ENCODE measurements around the gene LEP. TPM values are rescaled to one million over a fixed set of nuclear protein-coding genes. Genes with fewer than 3 reads are reported as not detected.

Gene LEP
- total and polyA plus RNA-seq, 2 of the 8 experiments (the other 6 are each of a cell fraction or from before 2014, with no cell fraction given), result not detected

- Histone ChIP-seq H3K27ac (ENCODE audit: low read depth, low read length) (no peak overlapping the region), H3K56ac (replicated peaks; ENCODE audit: insufficient read length, low read depth, low read length) (no peak overlapping the region), H3K14ac (ENCODE audit: insufficient read length) (no peak overlapping the region), H3K4me3 (ENCODE audit: extremely low read depth in 1 of 4, insufficient read depth in 2 of 4, low read depth in 3 of 4, low read length in 4 of 4) (no peak overlapping the region), H2BK20ac (ENCODE audit: low read length) (no peak overlapping the region), H3K23ac (ENCODE audit: insufficient read length) (no peak overlapping the region), H3K79me1 (ENCODE audit: low read depth, low read length) (no peaks in the 10 kb centered on the region), H3K23me2 (ENCODE audit: low read depth, low read length) (no peaks in the 10 kb centered on the region), H3K18ac (ENCODE audit: extremely low read depth, low read length) (no peak overlapping the region), H4K20me1 (replicated peaks in 1 of 2; ENCODE audit: control insufficient read depth in 1 of 2, insufficient read depth in 2 of 2, low read length in 2 of 2) (no peaks in the 10 kb centered on the region), H4K8ac (ENCODE audit: extremely low read depth, insufficient read depth, low read length) (no peak overlapping the region), H3K9me3 (ENCODE audit: insufficient read depth in 2 of 2, low read depth in 1 of 2, low read length in 1 of 2) (0 out of 4 replicates have a peak, but pooled peaks cover 0 to 3% of the 10 kb centered on the region in 2 experiments), H2BK15ac (ENCODE audit: low read length) (no peak overlapping the region), H3K36me3 (ENCODE audit: control insufficient read depth in 2 of 4, insufficient read depth in 4 of 4, low read length in 3 of 4) (no peaks in the 10 kb centered on the region), H4K5ac (ENCODE audit: insufficient read length, low read depth, low read length) (no peak overlapping the region), H2BK120ac (replicated peaks; ENCODE audit: low read depth, low read length) (no peak overlapping the region), H2AK5ac (ENCODE audit: low read depth, low read length) (no peak overlapping the region), H2AFZ (ENCODE audit: low read length) (no peak overlapping the region), H3K4me1 (replicated peaks in 1 of 4; ENCODE audit: control insufficient read depth in 3 of 4, insufficient read depth in 4 of 4, low read length in 3 of 4) (no peaks in the 10 kb centered on the region), H3K4ac (replicated peaks; ENCODE audit: insufficient read length, low read depth, low read length) (no peak overlapping the region), H3K9ac (replicated peaks in 1 of 4; ENCODE audit: extremely low read depth in 1 of 4, low read depth in 3 of 4, low read length in 3 of 4) (no peak overlapping the region), H3K79me2 (ENCODE audit: control insufficient read depth in 1 of 2, insufficient read depth in 2 of 2, low read length in 2 of 2) (no peaks in the 10 kb centered on the region), H3K27me3 (replicated peaks in 1 of 4; ENCODE audit: control insufficient read depth in 3 of 4, extremely low read depth in 1 of 4, insufficient read depth in 3 of 4, low read length in 3 of 4) (no peaks in the 10 kb centered on the region), H3K4me2 (ENCODE audit: insufficient read depth in 1 of 2, low read depth in 2 of 2, low read length in 2 of 2) (no peak overlapping the region), H4K91ac (replicated peaks; ENCODE audit: insufficient read length, low read length) (no peak overlapping the region), H2BK5ac (ENCODE audit: low read depth, low read length) (no peak overlapping the region), H2BK12ac (ENCODE audit: low read depth, low read length) (no peak overlapping the region)
- no peak for DNase-seq (ENCODE audit: low read depth in 1 of 2, low spot score in 2 of 2)
- TF ChIP-seq SP2 (IDR thresholded peaks at IDR 0.05; ENCODE audit: low read length) (no peak), BCL11A (IDR thresholded peaks at IDR 0.05; ENCODE audit: low read depth in 2 of 2, low read length in 2 of 2) (no peak)
- no peak for FAIRE-seq
- CTCF ChIA-PET (ENCODE audit: partially characterized antibody), result interaction anchor here (0.6 kb wide), 1 partner anchor 581 kb away, joined by 3 read pairs; no protein-coding TSS in a partner anchor
- POLR2A ChIA-PET (ENCODE audit: partially characterized antibody), result no interaction called here
- 70% methylated on average over 4 of the region's 4 CpGs; no CpG with 5 or more reads in 1 of the 2 experiments for WGBS, 2 experiments (ENCODE audit: extremely low coverage in 1 of 2, insufficient coverage in 1 of 2, insufficient read length in 1 of 2, insufficient replicate concordance in 2 of 2, low coverage in 1 of 2, low lambda C conversion rate in 2 of 2, missing lambda C conversion rate in 1 of 2)
These were observed 10.3 kb downstream of the LEP start for GRCh38 chr7:128251337-128251736.
